HG02885 (cell line): ENCODE data around the gene VWF.

ENCODE experiments used
- ATAC-seq: cut with Tn5 transposase; IDR thresholded peaks from one replicate; pipeline ENCODE4 v1.9.1; 2021; ENCODE audit warnings: mild to moderate bottlenecking; ENCODE audit not compliant: unreplicated experiment, poor library complexity

The VWF gene

GRCh38 chr12:5966486-5967095 is 157.9 kb downstream of the VWF start:
- no peak for ATAC-seq

- no peak for ATAC-seq
These were observed 158.5 kb downstream of the VWF start for GRCh38 chr12:5965950-5966383.

GRCh38 chr12:5964913-5965900 is 159.3 kb downstream of the VWF start:
- ATAC-seq, result no peak

- ATAC-seq, result no peak
These were observed 161.0 kb downstream of the VWF start for GRCh38 chr12:5963515-5963914.

- ATAC-seq, result no peak
These were observed 163.7 kb downstream of the VWF start for GRCh38 chr12:5960783-5961182.

GRCh38 chr12:5956987-5957386 is 167.5 kb downstream of the VWF start:
- no peak for ATAC-seq

GRCh38 chr12:5954661-5955060 is 169.8 kb downstream of the VWF start:
- no peak for ATAC-seq

GRCh38 chr12:5953835-5954586 is 170.5 kb downstream of the VWF start:
- ATAC-seq, result no peak

- ATAC-seq, result no peak
These were observed 172.4 kb downstream of the VWF start for GRCh38 chr12:5952031-5952430.

- no peak for ATAC-seq
These were observed 175.8 kb downstream of the VWF start for GRCh38 chr12:5948696-5949095.

GRCh38 chr12:5947006-5947405 is 177.5 kb downstream of the VWF start:
- ATAC-seq, result no peak

- no peak for ATAC-seq
These were observed 178.1 kb downstream of the VWF start for GRCh38 chr12:5946388-5946787.

GRCh38 chr12:5945071-5946008 is 179.1 kb downstream of the VWF start, which contains the start of gene ANO2:
Gene ANO2 (minus strand): TSS chr12:5945259. CDS start chr12:5945217, 42 bp downstream.
- ATAC-seq, result no peak

- no peak for ATAC-seq
These were observed 179.8 kb downstream of the VWF start for GRCh38 chr12:5944688-5945070.

GRCh38 chr12:5944053-5944452 is 180.4 kb downstream of the VWF start:
- no peak for ATAC-seq

- no peak for ATAC-seq
These were observed 182.6 kb downstream of the VWF start for GRCh38 chr12:5941907-5942306.

GRCh38 chr12:5927732-5928516 is 196.5 kb downstream of the VWF start:
- no peak for ATAC-seq

- ATAC-seq, result no peak
These were observed 198.8 kb downstream of the VWF start for GRCh38 chr12:5925646-5926045.

GRCh38 chr12:5924342-5924741 is 200.1 kb downstream of the VWF start:
- ATAC-seq, result no peak
